DMS53 treated with DMSO at 0.1 percent for 48 hours (cell line): ENCODE results near the gene SRSF4.
"Not testable (repeated sequence)": the region's sequence is repeated elsewhere in the genome, so short reads cannot be mapped to it uniquely, and the experiment has no call there.

ENCODE experiments used
- DNase-seq: peaks from one replicate; lab custom pipeline; 2025; ENCODE audit not compliant: unreplicated experiment; lab: John Stamatoyannopoulos, UW

SRSF4 gene

GRCh38 chr1:29126198-29126597 is 55.5 kb downstream of the SRSF4 start:
- no peak for DNase-seq

GRCh38 chr1:29125788-29126187 is 55.9 kb downstream of the SRSF4 start:
- no peak for DNase-seq

GRCh38 chr1:29125237-29125641 is 56.5 kb downstream of the SRSF4 start:
- DNase-seq = no peak

- DNase-seq = no peak
These were observed 57.1 kb downstream of the SRSF4 start for GRCh38 chr1:29124366-29125236.

- DNase-seq = peak; percentile 31
These were observed 57.8 kb downstream of the SRSF4 start, which contains the start of gene TMEM200B for GRCh38 chr1:29123887-29124365. Gene TMEM200B (minus strand): TSS chr1:29123903. CDS start chr1:29121828, 2,075 bp downstream.

- peak; percentile 12 for DNase-seq
These were observed 58.4 kb downstream of the SRSF4 start for GRCh38 chr1:29123053-29123886.

- DNase-seq = no peak
These were observed 59.0 kb downstream of the SRSF4 start for GRCh38 chr1:29122682-29123052.

GRCh38 chr1:29121936-29122681 is 59.6 kb downstream of the SRSF4 start:
- no peak for DNase-seq

GRCh38 chr1:29121516-29121935 is 60.2 kb downstream of the SRSF4 start:
- no peak for DNase-seq

GRCh38 chr1:29120947-29121485 is 60.7 kb downstream of the SRSF4 start:
- DNase-seq = no peak

- DNase-seq = no peak
These were observed 61.3 kb downstream of the SRSF4 start for GRCh38 chr1:29120367-29120766.

- no peak for DNase-seq
These were observed 62.4 kb downstream of the SRSF4 start for GRCh38 chr1:29119121-29119929.

- no peak for DNase-seq
These were observed 64.3 kb downstream of the SRSF4 start for GRCh38 chr1:29117381-29117780.

GRCh38 chr1:29114654-29115053 is 67.0 kb downstream of the SRSF4 start:
- no peak for DNase-seq

- DNase-seq = no peak
These were observed 68.1 kb downstream of the SRSF4 start for GRCh38 chr1:29113413-29114117.

GRCh38 chr1:29112705-29113412 is 68.8 kb downstream of the SRSF4 start:
- no peak for DNase-seq

GRCh38 chr1:29108041-29108440 is 73.7 kb downstream of the SRSF4 start:
- not testable (repeated sequence) for DNase-seq

GRCh38 chr1:29105822-29106221 is 75.9 kb downstream of the SRSF4 start:
- no peak for DNase-seq

GRCh38 chr1:29100487-29100886 is 81.2 kb downstream of the SRSF4 start:
- no peak for DNase-seq
